ENCODE results near the gene AGBL4. TPM values are rescaled to one million over a fixed set of nuclear protein-coding genes. Genes with fewer than 3 reads are reported as not detected.

The AGBL4 gene
- total RNA-seq, 1 experiment from 2014 or later: not detected

DNA sequence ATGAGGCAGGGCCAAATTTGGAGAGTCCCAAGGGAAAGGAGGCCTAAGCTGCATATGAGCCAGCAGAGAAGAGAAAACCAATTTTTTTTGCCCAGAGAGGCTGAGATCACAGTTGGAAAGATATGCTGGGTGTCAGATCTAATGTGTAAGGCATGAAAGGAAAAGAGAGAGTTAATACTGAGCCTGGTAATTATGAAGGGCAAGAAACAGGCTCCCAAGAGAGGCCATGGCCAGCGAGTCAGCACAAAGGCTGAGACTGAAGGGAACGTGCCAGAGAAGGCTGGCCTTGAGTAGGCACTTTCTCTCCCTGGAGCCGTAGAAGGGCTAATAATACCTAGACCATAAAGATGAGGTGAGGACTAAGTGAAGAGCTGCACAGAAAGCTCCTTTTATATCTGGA is 1215.3 kb downstream of the AGBL4 start:
- no TSS peak for BruUV-seq (replicated peaks)
- H3K27me3 ChIP-seq (replicated peaks; ENCODE audit: control insufficient read depth, insufficient read depth, low read length): no peaks in the 10 kb centered on the region
- TF ChIP-seq, protein P1, sequence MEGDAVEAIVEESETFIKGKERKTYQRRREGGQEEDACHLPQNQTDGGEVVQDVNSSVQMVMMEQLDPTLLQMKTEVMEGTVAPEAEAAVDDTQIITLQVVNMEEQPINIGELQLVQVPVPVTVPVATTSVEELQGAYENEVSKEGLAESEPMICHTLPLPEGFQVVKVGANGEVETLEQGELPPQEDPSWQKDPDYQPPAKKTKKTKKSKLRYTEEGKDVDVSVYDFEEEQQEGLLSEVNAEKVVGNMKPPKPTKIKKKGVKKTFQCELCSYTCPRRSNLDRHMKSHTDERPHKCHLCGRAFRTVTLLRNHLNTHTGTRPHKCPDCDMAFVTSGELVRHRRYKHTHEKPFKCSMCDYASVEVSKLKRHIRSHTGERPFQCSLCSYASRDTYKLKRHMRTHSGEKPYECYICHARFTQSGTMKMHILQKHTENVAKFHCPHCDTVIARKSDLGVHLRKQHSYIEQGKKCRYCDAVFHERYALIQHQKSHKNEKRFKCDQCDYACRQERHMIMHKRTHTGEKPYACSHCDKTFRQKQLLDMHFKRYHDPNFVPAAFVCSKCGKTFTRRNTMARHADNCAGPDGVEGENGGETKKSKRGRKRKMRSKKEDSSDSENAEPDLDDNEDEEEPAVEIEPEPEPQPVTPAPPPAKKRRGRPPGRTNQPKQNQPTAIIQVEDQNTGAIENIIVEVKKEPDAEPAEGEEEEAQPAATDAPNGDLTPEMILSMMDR (IDR thresholded peaks at IDR 0.05; ENCODE audit: insufficient read depth in 1 of 2, low read depth in 1 of 2, low read length in 1 of 2, severe bottlenecking in 1 of 2, unreplicated experiment in 1 of 2): no peak
- Mint-ChIP-seq H3K27me3 (ENCODE audit: insufficient read depth, unreplicated experiment) (no peaks in the 10 kb centered on the region), H3K9me3 (ENCODE audit: unreplicated experiment) (no peaks in the 10 kb centered on the region), H3K4me3 (ENCODE audit: unreplicated experiment) (no peak overlapping the region), H3K36me3 (ENCODE audit: insufficient read depth, unreplicated experiment) (no peaks in the 10 kb centered on the region), H3K4me1 (ENCODE audit: low read depth, unreplicated experiment) (no peaks in the 10 kb centered on the region), H3K27ac (ENCODE audit: unreplicated experiment) (no peak overlapping the region)
- no peak for DNase-seq
- H3K36me3 ChIP-seq (ENCODE audit: control insufficient read depth, insufficient read depth, low read length): no peaks in the 10 kb centered on the region
- no peak overlapping the region for H3K4me3 ChIP-seq (ENCODE audit: low read depth, low read length)
- H3K9me3 ChIP-seq: no peaks in the 10 kb centered on the region
- POLR2A ChIA-PET: no interaction called here
- CTCF ChIA-PET: no interaction called here
- intact Hi-C loops (cut with micrococcal nuclease; ENCODE audit: unreplicated experiment): no loop called here
- H3K4me1 ChIP-seq: no peaks in the 10 kb centered on the region

DNA sequence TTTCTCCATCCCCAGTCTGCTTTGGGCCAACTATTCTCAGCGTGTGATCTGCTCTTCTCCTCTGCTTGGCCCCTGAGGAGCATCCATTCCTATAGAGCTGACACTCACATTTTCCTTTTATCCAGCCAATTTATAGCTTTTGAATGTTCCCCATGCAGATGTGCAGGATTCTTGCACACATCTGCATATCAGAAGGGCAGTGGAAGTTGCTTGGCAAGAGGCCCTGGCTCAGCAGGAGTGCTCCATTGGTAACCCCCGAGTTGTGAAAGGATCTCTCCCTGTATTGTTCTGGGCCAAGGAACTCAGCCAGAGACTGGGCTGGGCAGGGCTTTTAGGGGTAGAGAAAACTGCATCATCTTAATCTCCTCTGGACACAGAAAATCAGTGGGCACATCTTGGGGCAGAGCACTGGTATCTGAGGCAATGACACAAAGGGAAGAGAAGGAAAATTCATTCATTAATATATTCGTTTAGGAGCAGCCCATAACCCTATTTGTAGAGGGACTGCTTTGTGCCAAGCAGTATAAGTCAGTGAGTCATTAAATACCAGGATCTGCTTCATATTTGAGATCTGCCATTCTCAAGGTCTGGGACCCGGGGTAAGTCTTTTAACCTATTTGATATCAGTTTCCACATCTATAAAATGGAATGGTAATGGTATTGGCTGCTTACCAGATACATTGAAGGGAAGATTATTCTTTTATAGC is 1216.0 kb downstream of the AGBL4 start:
- H3K4me3 ChIP-seq (ENCODE audit: low read depth, low read length): no peak overlapping the region
- no peaks in the 10 kb centered on the region for H3K9me3 ChIP-seq
- Mint-ChIP-seq H3K27ac (ENCODE audit: unreplicated experiment) (no peak overlapping the region), H3K4me1 (ENCODE audit: low read depth, unreplicated experiment) (no peaks in the 10 kb centered on the region), H3K36me3 (ENCODE audit: insufficient read depth, unreplicated experiment) (no peaks in the 10 kb centered on the region), H3K27me3 (ENCODE audit: insufficient read depth, unreplicated experiment) (no peaks in the 10 kb centered on the region), H3K9me3 (ENCODE audit: unreplicated experiment) (no peaks in the 10 kb centered on the region), H3K4me3 (ENCODE audit: unreplicated experiment) (no peak overlapping the region)
- H3K36me3 ChIP-seq (ENCODE audit: control insufficient read depth, insufficient read depth, low read length): no peaks in the 10 kb centered on the region
- no TSS peak for BruUV-seq (replicated peaks)
- CTCF ChIA-PET: no interaction called here
- H3K4me1 ChIP-seq: no peaks in the 10 kb centered on the region
- H3K27me3 ChIP-seq (replicated peaks; ENCODE audit: control insufficient read depth, insufficient read depth, low read length): no peaks in the 10 kb centered on the region
- no peak for DNase-seq
- intact Hi-C loops (cut with micrococcal nuclease; ENCODE audit: unreplicated experiment): no loop called here
- TF ChIP-seq, protein P1 (IDR thresholded peaks at IDR 0.05; ENCODE audit: insufficient read depth in 1 of 2, low read depth in 1 of 2, low read length in 1 of 2, severe bottlenecking in 1 of 2, unreplicated experiment in 1 of 2): no peak
- POLR2A ChIA-PET: no interaction called here

DNA sequence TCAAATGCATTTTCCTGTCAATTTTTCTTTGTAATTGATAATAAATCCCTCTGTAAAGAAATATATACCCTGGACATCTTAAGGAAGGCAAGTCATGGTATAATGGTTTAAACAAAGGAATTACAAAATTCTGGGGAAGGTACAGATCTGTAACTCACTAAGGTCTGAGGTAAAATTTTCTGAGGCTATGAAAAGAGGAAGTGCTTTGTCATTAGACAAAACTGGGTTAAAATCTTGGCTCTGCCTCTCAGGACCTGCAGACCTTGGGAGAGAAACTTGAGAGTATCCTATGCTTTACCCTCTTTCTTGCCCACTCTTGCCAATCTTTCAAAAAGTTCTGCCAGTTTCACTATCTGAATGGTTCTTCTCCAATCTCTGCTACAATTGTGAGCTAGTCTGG is 1220.3 kb downstream of the AGBL4 start:
- intact Hi-C loops (cut with micrococcal nuclease; ENCODE audit: unreplicated experiment): no loop called here
- H3K27me3 ChIP-seq (replicated peaks; ENCODE audit: control insufficient read depth, insufficient read depth, low read length): no peaks in the 10 kb centered on the region
- H3K9me3 Mint-ChIP-seq (ENCODE audit: unreplicated experiment): no peaks in the 10 kb centered on the region
- H3K36me3 ChIP-seq (ENCODE audit: control insufficient read depth, insufficient read depth, low read length): no peaks in the 10 kb centered on the region
- no peak for DNase-seq
- H3K4me1 ChIP-seq: no peaks in the 10 kb centered on the region
- no peak overlapping the region for H3K4me3 ChIP-seq (ENCODE audit: low read depth, low read length)
- BruUV-seq (replicated peaks): no TSS peak
- TF ChIP-seq, protein P1 (IDR thresholded peaks at IDR 0.05; ENCODE audit: insufficient read depth in 1 of 2, low read depth in 1 of 2, low read length in 1 of 2, severe bottlenecking in 1 of 2, unreplicated experiment in 1 of 2): no peak
- H3K4me3 Mint-ChIP-seq (ENCODE audit: unreplicated experiment): no peak overlapping the region
- no peaks in the 10 kb centered on the region for H3K4me1 Mint-ChIP-seq (ENCODE audit: low read depth, unreplicated experiment)
- no peak overlapping the region for H3K27ac Mint-ChIP-seq (ENCODE audit: unreplicated experiment)
- ChIA-PET POLR2A (no interaction called here), CTCF (no interaction called here)
- H3K36me3 Mint-ChIP-seq (ENCODE audit: insufficient read depth, unreplicated experiment): no peaks in the 10 kb centered on the region
- peaks cover 5% of the 10 kb centered on the region for H3K27me3 Mint-ChIP-seq (ENCODE audit: insufficient read depth, unreplicated experiment)
- H3K9me3 ChIP-seq: no peaks in the 10 kb centered on the region
